ENCODE measurements around the gene TRIAP1.
A peak's percentile ranks its signal among the peaks of the same experiment; 100 is the strongest.
"Not testable (repeated sequence)": the region's sequence is repeated elsewhere in the genome, so short reads cannot be mapped to it uniquely, and the experiment has no call there.

TRIAP1 gene

DNA sequence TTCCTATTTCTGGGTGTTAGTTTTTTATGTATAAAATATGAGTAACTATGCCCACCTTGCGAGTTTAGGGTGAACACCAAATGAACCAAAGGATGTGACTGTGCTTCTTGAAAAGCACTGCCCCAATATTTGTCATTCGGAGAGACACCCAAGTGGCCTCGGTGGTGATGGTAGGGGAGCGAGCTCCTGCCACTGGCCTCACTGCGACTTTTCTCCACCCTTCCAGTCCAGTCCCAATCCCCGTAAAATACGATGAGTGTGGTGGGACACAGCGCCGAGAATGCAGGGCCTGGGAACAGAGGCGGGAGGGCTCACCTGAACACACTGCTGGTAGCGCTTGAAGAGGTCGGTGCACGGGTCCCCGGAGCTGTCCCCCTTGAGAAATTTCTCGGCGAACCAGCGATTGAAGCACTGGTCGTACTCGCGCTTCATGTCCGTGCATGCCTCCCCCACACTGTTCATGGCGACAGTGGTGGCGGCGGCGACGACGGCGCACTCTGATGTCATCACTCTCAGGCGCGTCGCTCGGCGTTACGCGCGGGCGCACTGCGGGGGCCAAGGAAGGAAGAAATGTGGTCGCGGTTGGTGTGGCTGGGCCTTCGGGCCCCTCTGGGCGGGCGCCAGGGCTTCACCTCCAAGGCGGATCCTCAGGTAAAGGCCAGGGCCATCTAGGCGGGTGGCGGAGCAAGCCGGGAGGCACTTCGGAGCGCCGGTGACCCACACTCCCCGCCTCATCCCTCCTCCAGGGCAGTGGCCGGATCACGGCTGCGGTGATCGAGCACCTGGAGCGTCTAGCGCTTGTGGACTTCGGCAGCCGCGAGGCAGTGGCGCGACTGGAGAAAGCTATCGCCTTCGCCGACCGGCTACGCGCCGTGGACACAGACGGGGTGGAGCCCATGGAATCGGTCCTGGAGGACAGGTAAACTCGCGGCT, at the start of gene TRIAP1, which contains the start of gene GATC:
Gene TRIAP1, minus strand, starts transcription at position 474 of the 933 bp plus-strand sequence. Its CDS starts 12 bp downstream, at position 462.
Gene GATC, plus strand, starts transcription at position 534 of the 933 bp plus-strand sequence. Its CDS starts 37 bp downstream, at position 571.
- peak; percentile 74 to 78 for DNase-seq

- no peak for DNase-seq
Measured at GRCh38 chr12:120495186-120495730, 49.1 kb upstream of the TRIAP1 start.

GRCh38 chr12:120490833-120491512, 44.8 kb upstream of the TRIAP1 start:
- no peak for DNase-seq

GRCh38 chr12:120490325-120490724, 44.1 kb upstream of the TRIAP1 start:
- no peak for DNase-seq

DNA sequence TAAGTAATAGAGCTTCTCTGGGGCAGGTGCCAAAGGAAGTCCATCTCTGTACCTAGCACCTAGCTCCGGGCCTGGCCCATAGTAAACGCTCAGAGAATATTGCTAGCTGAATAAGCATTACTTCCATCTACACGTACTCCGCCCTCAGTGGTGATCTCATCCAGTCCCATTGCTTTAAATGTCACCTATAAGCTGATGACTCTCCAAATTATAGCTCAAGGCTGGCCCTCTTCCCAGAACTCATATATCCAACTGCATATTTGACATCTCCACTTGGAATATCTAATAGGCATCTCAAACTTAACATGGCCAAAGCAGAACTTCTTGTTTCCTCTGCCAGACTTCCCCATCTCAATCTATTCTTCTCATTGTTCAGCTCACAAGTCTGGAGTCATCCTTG, 42.8 kb upstream of the TRIAP1 start:
- DNase-seq = no peak

- no peak for DNase-seq
Measured at GRCh38 chr12:120488057-120488640, 42.0 kb upstream of the TRIAP1 start.

- DNase-seq = not testable (repeated sequence)
Measured at GRCh38 chr12:120487552-120487951, 41.4 kb upstream of the TRIAP1 start.

GRCh38 chr12:120485961-120486881, 40.0 kb upstream of the TRIAP1 start:
- DNase-seq = no peak

- peak; percentile 60 to 70 for DNase-seq
Measured at GRCh38 chr12:120483621-120484020, 37.4 kb upstream of the TRIAP1 start.

DNA sequence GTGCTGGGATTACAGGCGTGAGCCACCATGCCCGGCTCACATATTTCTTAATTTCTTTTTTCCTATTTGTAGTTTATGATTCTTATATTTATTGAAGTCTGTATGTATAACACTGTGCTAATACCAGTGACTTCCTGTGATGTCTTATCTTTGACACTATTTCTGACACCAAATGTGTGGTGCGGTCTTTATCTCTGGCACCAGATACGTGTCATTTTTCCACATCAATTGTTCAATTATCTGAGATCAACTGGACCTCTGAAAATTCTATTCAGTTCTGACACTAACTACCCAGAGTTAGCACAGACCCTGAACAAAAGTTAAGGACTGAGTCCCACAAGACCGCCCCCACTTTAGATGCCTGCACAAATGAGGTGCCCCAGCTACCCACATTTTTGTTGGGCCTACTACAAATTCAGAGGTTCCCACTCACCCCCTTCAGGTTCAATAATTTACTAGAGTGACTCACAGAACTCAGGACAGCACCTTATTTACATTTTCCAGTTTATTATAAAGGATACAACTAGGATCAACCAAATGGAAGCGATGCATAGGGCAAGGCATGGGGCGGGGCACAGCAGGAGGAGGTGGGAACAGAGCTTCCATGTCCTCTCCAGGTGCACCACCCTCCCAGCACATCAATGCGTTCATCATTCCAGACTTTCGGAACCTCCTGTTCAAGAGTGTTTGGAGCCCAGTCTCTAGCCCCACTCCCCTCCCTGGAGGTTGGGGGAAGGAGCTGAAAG, 35.0 kb upstream of the TRIAP1 start:
- no peak for DNase-seq

DNA sequence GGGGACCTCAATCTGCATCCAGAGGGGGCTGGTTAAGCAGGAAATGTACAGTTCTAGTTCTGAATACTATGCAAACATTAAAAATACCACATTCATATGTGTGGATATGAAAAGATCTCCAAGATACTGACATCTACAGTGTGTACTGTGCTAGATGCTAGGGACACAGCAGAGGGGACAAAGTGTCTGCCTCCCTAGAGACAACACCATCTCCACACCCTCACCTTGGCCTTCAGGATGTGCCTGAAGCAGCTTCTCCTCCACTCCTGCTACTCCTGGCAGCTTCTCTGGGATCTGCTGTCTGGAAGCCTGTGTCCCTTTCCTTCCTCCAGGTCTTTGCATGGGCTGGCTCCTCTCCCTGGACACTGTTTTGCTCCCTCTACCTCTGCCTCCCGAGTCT, 34.0 kb upstream of the TRIAP1 start:
- no peak for DNase-seq

DNA sequence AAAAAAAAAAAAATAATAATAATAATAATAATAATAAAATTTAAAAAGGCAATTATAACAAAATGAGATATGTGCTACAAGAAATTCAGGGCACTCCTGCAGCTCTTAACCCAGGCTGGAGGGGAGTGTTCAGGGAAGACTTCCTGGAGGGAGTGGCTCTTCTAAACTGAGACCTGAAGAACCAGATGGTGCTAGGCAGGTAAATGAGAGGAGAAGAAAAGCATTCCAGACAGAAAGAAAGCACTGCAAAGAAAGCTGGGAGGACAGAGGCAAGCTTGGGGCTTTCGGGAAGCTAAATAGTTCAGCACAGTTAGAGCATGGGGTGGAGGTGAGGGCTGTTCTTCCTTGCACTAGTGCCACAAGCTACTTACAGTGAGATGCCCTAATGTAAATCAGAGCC, 33.3 kb upstream of the TRIAP1 start:
- no peak for DNase-seq

- DNase-seq = no peak
Measured at GRCh38 chr12:120475643-120476042, 29.5 kb upstream of the TRIAP1 start.

DNA sequence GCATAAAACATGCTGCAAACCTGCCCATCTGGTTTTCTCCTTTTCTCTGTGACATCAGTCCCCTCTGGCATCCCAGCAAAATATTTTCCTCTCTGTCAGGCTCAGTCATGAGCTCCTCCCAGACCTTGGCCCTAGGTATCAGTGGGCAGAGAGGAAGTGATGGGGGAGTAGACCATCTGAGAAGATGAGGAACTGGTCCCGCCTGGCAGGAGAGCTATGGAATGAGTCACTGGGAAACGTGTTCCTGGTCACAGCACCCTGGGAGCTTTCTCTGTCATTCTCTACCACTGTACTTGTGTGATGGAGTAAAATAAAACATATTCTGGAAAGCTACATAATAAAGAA, 28.4 kb upstream of the TRIAP1 start:
- peak; percentile 89 to 91 for DNase-seq

GRCh38 chr12:120473807-120474615, 27.8 kb upstream of the TRIAP1 start:
- no peak for DNase-seq

- no peak for DNase-seq
Measured at GRCh38 chr12:120472521-120472920, 26.3 kb upstream of the TRIAP1 start.

- DNase-seq = peak; percentile 16 to 19
Measured at GRCh38 chr12:120470150-120470784, 24.1 kb upstream of the TRIAP1 start.

- DNase-seq = peak; percentile 90 to 91
Measured at GRCh38 chr12:120469450-120470149, 23.4 kb upstream of the TRIAP1 start, which contains the start of gene SRSF9. Gene SRSF9 (minus strand): TSS chr12:120469748. CDS start chr12:120469609, 139 bp downstream.

DNA sequence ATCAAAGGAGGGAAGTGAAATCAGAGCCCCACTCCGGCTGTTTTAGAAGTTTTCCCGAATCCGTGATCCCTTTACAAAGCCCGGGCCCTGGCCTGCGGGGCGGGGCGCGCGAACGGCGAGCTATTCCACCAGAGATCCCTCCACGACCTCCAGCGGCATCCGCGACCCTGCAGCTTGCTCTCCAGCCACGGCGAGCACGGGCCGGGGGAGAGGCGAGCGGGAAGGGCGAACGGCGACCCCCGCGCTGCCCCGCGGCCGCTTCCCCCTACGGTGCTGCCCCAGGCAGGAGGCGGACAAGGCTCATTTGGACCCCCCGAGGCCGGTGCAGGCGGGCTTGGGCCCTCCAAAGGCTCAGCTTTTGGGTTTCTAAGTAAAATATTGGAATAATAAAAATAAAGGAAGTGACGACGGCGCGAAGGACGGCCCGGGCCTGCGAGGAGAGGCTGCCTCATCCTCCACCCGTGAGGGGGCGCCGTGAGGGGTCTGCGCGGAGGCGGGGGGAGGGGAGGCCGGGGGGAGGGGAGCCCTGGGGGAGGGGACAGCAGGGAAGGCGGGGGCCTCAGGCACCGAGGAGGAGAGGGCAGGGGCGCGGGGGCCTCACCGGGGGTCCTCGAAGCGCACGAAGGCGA, 22.8 kb upstream of the TRIAP1 start:
- peak in 1 of 2 experiments; percentile 36 for DNase-seq

All from Kasumi-1 (cell line).